ENCODE measurements around the gene UFSP1.

DNA sequence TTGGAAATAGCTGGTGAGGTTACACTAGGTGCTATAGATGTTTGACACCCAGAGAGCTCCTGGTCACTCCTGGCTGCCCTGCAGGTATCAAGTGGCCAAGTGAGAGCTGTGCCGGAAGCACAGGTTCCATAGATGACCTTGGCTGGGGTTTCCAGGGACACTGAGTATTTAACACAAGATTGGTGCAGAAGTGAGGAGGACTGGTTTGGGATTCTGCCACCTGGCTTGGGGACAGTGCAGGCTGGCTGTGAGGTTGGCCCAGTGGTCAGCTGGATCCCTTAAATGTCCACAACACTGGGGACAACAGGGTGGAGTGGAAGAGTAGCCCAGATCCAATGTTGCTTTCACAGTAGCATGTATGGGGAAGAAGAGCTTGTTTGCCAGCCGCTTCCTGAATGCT, 11.5 kb upstream of the UFSP1 start:
- TF ChIP-seq, protein P1, sequence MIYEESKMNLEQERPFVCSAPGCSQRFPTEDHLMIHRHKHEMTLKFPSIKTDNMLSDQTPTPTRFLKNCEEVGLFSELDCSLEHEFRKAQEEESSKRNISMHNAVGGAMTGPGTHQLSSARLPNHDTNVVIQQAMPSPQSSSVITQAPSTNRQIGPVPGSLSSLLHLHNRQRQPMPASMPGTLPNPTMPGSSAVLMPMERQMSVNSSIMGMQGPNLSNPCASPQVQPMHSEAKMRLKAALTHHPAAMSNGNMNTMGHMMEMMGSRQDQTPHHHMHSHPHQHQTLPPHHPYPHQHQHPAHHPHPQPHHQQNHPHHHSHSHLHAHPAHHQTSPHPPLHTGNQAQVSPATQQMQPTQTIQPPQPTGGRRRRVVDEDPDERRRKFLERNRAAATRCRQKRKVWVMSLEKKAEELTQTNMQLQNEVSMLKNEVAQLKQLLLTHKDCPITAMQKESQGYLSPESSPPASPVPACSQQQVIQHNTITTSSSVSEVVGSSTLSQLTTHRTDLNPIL (CRISPR knock-in tag; IDR thresholded peaks at IDR 0.05; ENCODE audit: low read depth): no peak
- no peak for TF ChIP-seq ARNTL (CRISPR knock-in tag; IDR thresholded peaks at IDR 0.05; ENCODE audit: borderline replicate concordance, low read depth)
- no peak for TF ChIP-seq TOX (CRISPR knock-in tag; IDR thresholded peaks at IDR 0.05; ENCODE audit: borderline replicate concordance)
- no peak for TF ChIP-seq ZFP30 (CRISPR knock-in tag; IDR thresholded peaks at IDR 0.05)
- TF ChIP-seq, protein P2, sequence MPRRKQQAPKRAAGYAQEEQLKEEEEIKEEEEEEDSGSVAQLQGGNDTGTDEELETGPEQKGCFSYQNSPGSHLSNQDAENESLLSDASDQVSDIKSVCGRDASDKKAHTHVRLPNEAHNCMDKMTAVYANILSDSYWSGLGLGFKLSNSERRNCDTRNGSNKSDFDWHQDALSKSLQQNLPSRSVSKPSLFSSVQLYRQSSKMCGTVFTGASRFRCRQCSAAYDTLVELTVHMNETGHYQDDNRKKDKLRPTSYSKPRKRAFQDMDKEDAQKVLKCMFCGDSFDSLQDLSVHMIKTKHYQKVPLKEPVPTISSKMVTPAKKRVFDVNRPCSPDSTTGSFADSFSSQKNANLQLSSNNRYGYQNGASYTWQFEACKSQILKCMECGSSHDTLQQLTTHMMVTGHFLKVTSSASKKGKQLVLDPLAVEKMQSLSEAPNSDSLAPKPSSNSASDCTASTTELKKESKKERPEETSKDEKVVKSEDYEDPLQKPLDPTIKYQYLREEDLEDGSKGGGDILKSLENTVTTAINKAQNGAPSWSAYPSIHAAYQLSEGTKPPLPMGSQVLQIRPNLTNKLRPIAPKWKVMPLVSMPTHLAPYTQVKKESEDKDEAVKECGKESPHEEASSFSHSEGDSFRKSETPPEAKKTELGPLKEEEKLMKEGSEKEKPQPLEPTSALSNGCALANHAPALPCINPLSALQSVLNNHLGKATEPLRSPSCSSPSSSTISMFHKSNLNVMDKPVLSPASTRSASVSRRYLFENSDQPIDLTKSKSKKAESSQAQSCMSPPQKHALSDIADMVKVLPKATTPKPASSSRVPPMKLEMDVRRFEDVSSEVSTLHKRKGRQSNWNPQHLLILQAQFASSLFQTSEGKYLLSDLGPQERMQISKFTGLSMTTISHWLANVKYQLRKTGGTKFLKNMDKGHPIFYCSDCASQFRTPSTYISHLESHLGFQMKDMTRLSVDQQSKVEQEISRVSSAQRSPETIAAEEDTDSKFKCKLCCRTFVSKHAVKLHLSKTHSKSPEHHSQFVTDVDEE (CRISPR knock-in tag; IDR thresholded peaks at IDR 0.05): no peak

All from SK-N-SH treated with all-trans-retinoic acid at 6 μM for 48 hours (cell line).